Breast epithelium (tissue), 4 donors: Measurements from ENCODE around the gene ITIH6. TPM values are rescaled to one million over a fixed set of nuclear protein-coding genes. Genes with fewer than 3 reads are reported as not detected.
"Not testable (repeated sequence)": the region's sequence is repeated elsewhere in the genome, so short reads cannot be mapped to it uniquely, and the experiment has no call there.

Experiments used
- DNase-seq, 2 donors: peaks; one replicate each; pipeline ENCODE4 v3.0.0-alpha.2; 2019; ENCODE audit warnings: low spot score in 2 of 2
- H3K27ac ChIP-seq, 2 donors: fragments of 200-600 bp; sonication (generic) in 1 of 2; one replicate each; pipeline ENCODE4 v1.5.1; 2016 to 2019; ENCODE audit warnings: mild to moderate bottlenecking in 1 of 2
- H3K27me3 ChIP-seq, 2 donors: fragments of 200-600 bp; sonication (generic) in 1 of 2; one replicate each; pipeline versions ENCODE4 v1.5.1 to v1.6.0; 2017 to 2019; ENCODE audit warnings: control low read depth in 1 of 2, mild to moderate bottlenecking in 1 of 2
- H3K36me3 ChIP-seq: fragments of 200-600 bp; one replicate; pipeline ENCODE4 v1.5.1; 2019
- H3K4me1 ChIP-seq, 2 donors: fragments of 200-600 bp; sonication (generic); one replicate each; pipeline ENCODE4 v1.5.1; 2016 to 2019; ENCODE audit warnings: control low read depth in 1 of 2
- H3K4me3 ChIP-seq, 3 donors: fragments of 200-600 bp; sonication (generic); 1 replicate in 2 of 3; 2 replicates in 1 of 3; pipeline ENCODE4 v1.5.1; 2016 to 2019; ENCODE audit warnings: mild to moderate bottlenecking in 3 of 3, moderate library complexity in 2 of 3
- H3K9me3 ChIP-seq, 2 donors: fragments of 200-600 bp; sonication (generic) in 1 of 2; one replicate each; pipeline ENCODE4 v1.5.1; 2016 to 2019; ENCODE audit warnings: control low read depth in 1 of 2
- POLR2A ChIP-seq: fragments of 450-650 bp; IDR thresholded peaks from one replicate; pipeline ENCODE4 v1.6.1; 2016; ENCODE audit warnings: antibody characterized with exemption, mild to moderate bottlenecking, moderate library complexity
- POLR2AphosphoS5 ChIP-seq, 3 donors: sonication (generic); formaldehyde crosslinking; IDR thresholded peaks; one replicate each; pipeline ENCODE4 v1.6.1; 2017; ENCODE audit warnings: antibody characterized with exemption in 3 of 3
- intact Hi-C: fragments of 100-400 bp; cut with DNase I; formaldehyde crosslinking; loops from one replicate; pipeline ENCODE4 v1.15.1; 2023; ENCODE audit warnings: low total_unique reads
- total RNA-seq, 3 donors: library from RNA; depleted of rRNA; stranded (reverse); fragments of >200 nt; gene quantifications; one replicate each; pipeline ENCODE4 v1.1.0, GENCODE V29; 2016
- TF ChIP-seq, protein P1 (sequence below), 3 donors: fragments of 450-650 bp; IDR thresholded peaks; one replicate each; pipeline ENCODE4 v1.5.1; 2016 to 2017; ENCODE audit warnings: antibody characterized with exemption in 3 of 3, mild to moderate bottlenecking in 3 of 3, moderate library complexity in 3 of 3

Gene ITIH6
- total RNA-seq, 3 donors from 2014 or later: 1.3 to 2.3 TPM; not detected in 1

DNA sequence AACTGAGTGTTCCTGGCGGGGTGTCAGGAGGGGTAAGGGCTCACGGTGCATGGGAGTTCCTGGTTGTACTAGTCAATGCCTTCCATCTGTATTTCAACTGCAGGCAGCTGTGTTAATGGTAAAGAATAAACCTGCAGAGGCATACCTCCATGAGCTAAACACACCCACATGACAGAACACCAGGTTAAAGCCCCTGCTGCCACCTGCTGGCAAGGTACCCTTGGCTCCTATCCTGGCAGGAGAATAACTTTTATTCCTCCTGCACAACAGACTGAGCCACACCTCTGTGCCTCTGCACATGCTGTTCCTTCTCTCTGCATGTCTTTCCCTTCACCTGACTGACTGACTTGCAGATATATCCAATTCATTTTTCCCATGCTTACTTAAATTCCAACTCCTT, 11.1 kb downstream of the ITIH6 start:
- Histone ChIP-seq H3K4me3 (no peak overlapping the region), H3K27ac (no peak overlapping the region), H3K27me3 (peaks cover 0 to 12% of the 10 kb centered on the region in 2 donors), H3K9me3 (no peaks in the 10 kb centered on the region), H3K4me1 (no peaks in the 10 kb centered on the region), H3K36me3 (no peaks in the 10 kb centered on the region)
- no peak for TF ChIP-seq POLR2A
- TF ChIP-seq POLR2AphosphoS5 (IDR thresholded peaks at IDR 0.05): no peak
- TF ChIP-seq, protein P1, sequence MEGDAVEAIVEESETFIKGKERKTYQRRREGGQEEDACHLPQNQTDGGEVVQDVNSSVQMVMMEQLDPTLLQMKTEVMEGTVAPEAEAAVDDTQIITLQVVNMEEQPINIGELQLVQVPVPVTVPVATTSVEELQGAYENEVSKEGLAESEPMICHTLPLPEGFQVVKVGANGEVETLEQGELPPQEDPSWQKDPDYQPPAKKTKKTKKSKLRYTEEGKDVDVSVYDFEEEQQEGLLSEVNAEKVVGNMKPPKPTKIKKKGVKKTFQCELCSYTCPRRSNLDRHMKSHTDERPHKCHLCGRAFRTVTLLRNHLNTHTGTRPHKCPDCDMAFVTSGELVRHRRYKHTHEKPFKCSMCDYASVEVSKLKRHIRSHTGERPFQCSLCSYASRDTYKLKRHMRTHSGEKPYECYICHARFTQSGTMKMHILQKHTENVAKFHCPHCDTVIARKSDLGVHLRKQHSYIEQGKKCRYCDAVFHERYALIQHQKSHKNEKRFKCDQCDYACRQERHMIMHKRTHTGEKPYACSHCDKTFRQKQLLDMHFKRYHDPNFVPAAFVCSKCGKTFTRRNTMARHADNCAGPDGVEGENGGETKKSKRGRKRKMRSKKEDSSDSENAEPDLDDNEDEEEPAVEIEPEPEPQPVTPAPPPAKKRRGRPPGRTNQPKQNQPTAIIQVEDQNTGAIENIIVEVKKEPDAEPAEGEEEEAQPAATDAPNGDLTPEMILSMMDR (IDR thresholded peaks at IDR 0.05): no peak
- intact Hi-C loops: no loop called here
- DNase-seq: no peak

DNA sequence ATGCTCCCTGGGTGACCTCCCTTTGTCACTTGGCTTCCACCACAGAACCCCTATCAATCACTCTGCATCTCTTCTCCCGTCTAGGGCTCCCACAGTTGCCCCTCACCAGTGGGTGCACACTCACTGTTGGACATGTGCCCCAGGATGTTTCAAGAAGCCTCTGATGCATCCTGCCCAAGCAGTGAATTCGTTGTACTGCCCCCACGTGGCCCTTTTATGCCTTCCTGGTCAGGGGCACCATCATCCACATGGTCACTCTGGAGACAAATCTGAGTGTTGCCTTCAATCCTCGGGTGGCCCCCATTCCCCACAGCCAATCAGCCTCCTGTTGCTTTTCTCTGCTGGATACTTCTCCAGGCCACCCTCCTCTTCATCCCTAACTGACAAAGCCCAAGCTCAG, 12.2 kb downstream of the ITIH6 start:
- Histone ChIP-seq H3K4me1 (no peaks in the 10 kb centered on the region), H3K9me3 (no peaks in the 10 kb centered on the region), H3K36me3 (no peaks in the 10 kb centered on the region), H3K27me3 (peaks cover 0 to 5% of the 10 kb centered on the region in 2 donors), H3K4me3 (no peak overlapping the region), H3K27ac (no peak overlapping the region)
- intact Hi-C loops: no loop called here
- TF ChIP-seq POLR2AphosphoS5 (IDR thresholded peaks at IDR 0.05) (no peak), POLR2A (no peak)
- TF ChIP-seq, protein P1 (IDR thresholded peaks at IDR 0.05): no peak
- DNase-seq: no peak

DNA sequence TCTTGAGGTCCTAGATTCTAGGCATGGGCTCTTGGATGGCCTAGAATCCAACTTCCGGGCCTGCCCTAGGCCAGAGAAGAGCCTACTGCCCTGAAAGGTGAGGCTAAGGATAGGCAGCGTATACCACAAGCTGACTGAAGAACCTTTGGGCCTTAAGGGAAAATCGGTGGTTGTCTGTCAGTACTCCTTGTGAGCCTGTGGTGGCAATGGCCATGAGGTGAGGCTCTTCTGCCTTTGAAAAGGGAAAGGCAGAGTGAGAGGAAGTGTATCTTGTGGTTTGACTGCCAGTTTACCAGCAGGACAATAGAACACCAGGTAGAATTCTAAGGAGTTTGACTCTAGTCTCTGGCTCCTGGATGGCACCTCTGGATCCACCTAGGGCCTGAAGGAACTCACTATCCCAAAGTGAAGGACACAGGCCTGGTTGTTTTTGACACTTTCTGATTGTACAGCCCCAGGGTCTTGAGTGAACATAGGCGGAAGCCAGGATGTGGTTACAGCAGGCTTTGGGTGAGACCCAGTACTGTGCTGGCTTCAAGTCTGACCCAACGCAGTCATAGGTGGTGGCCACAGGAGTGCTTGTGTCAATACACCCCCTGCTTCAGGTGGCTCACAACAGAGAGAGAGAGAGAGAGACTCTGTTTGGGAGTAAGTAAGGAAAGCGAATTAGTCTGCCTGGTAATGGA, 20.9 kb downstream of the ITIH6 start:
- intact Hi-C loops: no loop called here
- no peaks in the 10 kb centered on the region for H3K36me3 ChIP-seq
- no peak for DNase-seq
- H3K4me1 ChIP-seq: no peaks in the 10 kb centered on the region
- peaks cover 0 to 7% of the 10 kb centered on the region in 2 donors for H3K27me3 ChIP-seq
- no peak overlapping the region for H3K27ac ChIP-seq
- no peak overlapping the region for H3K4me3 ChIP-seq
- peaks cover 0 to under 1% of the 10 kb centered on the region in 2 donors for H3K9me3 ChIP-seq
- TF ChIP-seq POLR2A (no peak), POLR2AphosphoS5 (IDR thresholded peaks at IDR 0.05) (no peak)
- TF ChIP-seq, protein P1 (IDR thresholded peaks at IDR 0.05): no peak

DNA sequence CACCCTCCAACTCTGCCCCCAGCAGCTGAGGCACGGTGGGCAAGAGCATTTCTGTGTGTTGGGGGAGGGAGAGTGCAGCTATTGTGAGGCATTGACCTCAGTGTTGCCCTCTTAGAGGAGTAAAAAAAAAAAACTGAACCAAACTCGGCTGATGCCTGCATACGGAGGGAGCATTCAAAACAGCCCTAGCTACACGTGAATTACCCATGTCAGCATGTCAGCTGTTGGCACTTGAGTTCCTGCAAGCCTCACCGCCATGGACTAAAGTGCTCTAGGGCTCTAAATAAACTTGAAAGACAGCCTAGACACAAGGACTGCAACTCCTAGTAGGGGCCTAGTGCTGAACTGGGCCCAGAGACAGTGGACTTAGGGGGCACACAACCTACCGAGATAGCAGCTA, 22.0 kb downstream of the ITIH6 start:
- H3K4me1 ChIP-seq: no peaks in the 10 kb centered on the region
- peaks cover 0 to 7% of the 10 kb centered on the region in 2 donors for H3K27me3 ChIP-seq
- peaks cover 0 to 10% of the 10 kb centered on the region in 2 donors for H3K9me3 ChIP-seq
- intact Hi-C loops: no loop called here
- H3K36me3 ChIP-seq: no peaks in the 10 kb centered on the region
- TF ChIP-seq POLR2AphosphoS5 (IDR thresholded peaks at IDR 0.05): no peak
- TF ChIP-seq, protein P1 (IDR thresholded peaks at IDR 0.05): no peak
- TF ChIP-seq POLR2A: no peak
- no peak overlapping the region for H3K4me3 ChIP-seq
- no peak for DNase-seq
- H3K27ac ChIP-seq: no peak overlapping the region

DNA sequence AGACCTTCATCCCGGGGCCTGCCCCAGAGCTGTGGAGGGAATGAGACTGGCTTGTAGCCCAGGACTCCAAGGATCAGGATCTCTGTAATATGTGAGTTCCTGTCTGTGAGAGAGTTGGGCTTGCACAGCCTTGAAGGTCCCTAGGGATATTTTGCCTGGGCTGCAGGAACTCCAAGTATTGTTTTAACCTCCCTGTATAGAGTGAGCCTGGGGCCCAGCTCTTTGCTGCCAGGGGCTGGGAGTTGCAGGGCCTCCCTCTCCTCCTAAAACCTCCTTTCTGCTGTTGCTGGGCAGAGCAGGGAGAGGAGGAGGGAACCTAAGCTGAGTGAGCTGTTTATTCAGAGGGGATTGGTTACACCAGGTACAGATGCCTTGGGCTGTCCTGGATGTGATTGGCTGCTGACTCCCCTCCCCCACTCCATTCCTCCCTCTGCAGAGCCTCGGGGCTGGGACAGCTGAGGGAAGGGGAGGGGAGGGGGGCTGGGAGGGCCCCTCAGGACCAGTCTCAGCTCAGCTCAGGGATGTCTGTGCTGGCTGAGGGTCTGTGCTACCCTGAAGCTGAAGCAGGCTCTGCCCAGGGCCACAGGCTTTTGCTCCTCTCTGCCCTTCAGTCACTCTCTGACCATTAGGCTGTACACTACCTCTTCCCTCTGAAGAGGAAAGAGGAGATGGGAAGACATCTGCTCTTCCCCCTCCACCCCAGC, 23.5 kb downstream of the ITIH6 start:
- intact Hi-C loops, H3K4me1 ChIP-seq, DNase-seq, H3K27ac ChIP-seq, H3K36me3 ChIP-seq, H3K27me3 ChIP-seq, H3K9me3 ChIP-seq, H3K4me3 ChIP-seq: not testable (repeated sequence)
